ENCODE measurements around the gene ZYX. TPM values are rescaled to one million over a fixed set of nuclear protein-coding genes. Genes with fewer than 3 reads are reported as not detected.

Gene ZYX
- total and polyA plus RNA-seq, 9 of the 15 experiments (the other 6 are each of a cell fraction or from before 2014, with no cell fraction given), result 1.8 to 130 (median 15.7) TPM

GRCh38 chr7:143383642-143383957 lies 2.5 kb downstream of the ZYX start (continued):
- TF ChIP-seq ZBTB40 (IDR thresholded peaks at IDR 0.05) (no peak), ZBTB40 (CRISPR knock-in tag; IDR thresholded peaks at IDR 0.05) (no peak), MCM7 (IDR thresholded peaks at IDR 0.05) (no peak), FOXJ3 (CRISPR knock-in tag; IDR thresholded peaks at IDR 0.05) (no peak), TRIM24 (IDR thresholded peaks at IDR 0.05) (no peak), ZBTB8A (IDR thresholded peaks at IDR 0.05; ENCODE audit: partially characterized antibody) (no peak), MCM5 (IDR thresholded peaks at IDR 0.05; ENCODE audit: low read depth) (no peak), SP1 (CRISPR knock-in tag; IDR thresholded peaks at IDR 0.05) (0 out of 2 replicates have a peak, but pooled peaks have one; percentile 3), MAX (CRISPR knock-in tag; IDR thresholded peaks at IDR 0.05) (peak; percentile 29; the same call in 1 of the 2 replicates), POLR3A (IDR thresholded peaks at IDR 0.05; ENCODE audit: borderline replicate concordance, extremely low read depth, insufficient read depth, insufficient read length) (no peak), USF1 (CRISPR knock-in tag; IDR thresholded peaks at IDR 0.05) (no peak; the same call in 1 of the 2 replicates)
- TF ChIP-seq, protein P1, sequence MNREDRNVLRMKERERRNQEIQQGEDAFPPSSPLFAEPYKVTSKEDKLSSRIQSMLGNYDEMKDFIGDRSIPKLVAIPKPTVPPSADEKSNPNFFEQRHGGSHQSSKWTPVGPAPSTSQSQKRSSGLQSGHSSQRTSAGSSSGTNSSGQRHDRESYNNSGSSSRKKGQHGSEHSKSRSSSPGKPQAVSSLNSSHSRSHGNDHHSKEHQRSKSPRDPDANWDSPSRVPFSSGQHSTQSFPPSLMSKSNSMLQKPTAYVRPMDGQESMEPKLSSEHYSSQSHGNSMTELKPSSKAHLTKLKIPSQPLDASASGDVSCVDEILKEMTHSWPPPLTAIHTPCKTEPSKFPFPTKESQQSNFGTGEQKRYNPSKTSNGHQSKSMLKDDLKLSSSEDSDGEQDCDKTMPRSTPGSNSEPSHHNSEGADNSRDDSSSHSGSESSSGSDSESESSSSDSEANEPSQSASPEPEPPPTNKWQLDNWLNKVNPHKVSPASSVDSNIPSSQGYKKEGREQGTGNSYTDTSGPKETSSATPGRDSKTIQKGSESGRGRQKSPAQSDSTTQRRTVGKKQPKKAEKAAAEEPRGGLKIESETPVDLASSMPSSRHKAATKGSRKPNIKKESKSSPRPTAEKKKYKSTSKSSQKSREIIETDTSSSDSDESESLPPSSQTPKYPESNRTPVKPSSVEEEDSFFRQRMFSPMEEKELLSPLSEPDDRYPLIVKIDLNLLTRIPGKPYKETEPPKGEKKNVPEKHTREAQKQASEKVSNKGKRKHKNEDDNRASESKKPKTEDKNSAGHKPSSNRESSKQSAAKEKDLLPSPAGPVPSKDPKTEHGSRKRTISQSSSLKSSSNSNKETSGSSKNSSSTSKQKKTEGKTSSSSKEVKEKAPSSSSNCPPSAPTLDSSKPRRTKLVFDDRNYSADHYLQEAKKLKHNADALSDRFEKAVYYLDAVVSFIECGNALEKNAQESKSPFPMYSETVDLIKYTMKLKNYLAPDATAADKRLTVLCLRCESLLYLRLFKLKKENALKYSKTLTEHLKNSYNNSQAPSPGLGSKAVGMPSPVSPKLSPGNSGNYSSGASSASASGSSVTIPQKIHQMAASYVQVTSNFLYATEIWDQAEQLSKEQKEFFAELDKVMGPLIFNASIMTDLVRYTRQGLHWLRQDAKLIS (CRISPR knock-in tag; IDR thresholded peaks at IDR 0.05), result no peak
- TF ChIP-seq, protein P2, sequence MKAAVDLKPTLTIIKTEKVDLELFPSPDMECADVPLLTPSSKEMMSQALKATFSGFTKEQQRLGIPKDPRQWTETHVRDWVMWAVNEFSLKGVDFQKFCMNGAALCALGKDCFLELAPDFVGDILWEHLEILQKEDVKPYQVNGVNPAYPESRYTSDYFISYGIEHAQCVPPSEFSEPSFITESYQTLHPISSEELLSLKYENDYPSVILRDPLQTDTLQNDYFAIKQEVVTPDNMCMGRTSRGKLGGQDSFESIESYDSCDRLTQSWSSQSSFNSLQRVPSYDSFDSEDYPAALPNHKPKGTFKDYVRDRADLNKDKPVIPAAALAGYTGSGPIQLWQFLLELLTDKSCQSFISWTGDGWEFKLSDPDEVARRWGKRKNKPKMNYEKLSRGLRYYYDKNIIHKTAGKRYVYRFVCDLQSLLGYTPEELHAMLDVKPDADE (conservative IDR thresholded peaks at IDR 0.05; ENCODE audit: control insufficient read depth, low read depth, low read length), result no peak

All from K562 (cell line).